H1 (cell line): ENCODE measurements around the gene RAB39A. TPM values are rescaled to one million over a fixed set of nuclear protein-coding genes. Genes with fewer than 3 reads are reported as not detected.

ENCODE experiments used
- ASH2L ChIP-seq: fragments of 200-600, 300-600 bp; sonication (generic); IDR thresholded peaks from one replicate; pipeline ENCODE4 v1.7.1; 2017; ENCODE audit warnings: low read length
- ATF3 ChIP-seq: IDR thresholded peaks from 2 replicates; pipeline ENCODE4 v1.6.1; 2011; ENCODE audit warnings: low read depth, mild to moderate bottlenecking, low read length; ENCODE audit not compliant: insufficient read depth
- CHD7 ChIP-seq: fragments of 300-600 bp; sonication (generic); IDR thresholded peaks from 2 replicates; pipeline ENCODE4 v1.7.1; 2012; ENCODE audit warnings: low read length, moderate library complexity, mild to moderate bottlenecking, inconsistent platforms; ENCODE audit not compliant: insufficient replicate concordance
- KDM5A ChIP-seq: fragments of 200-600 bp; IDR thresholded peaks from 2 replicates; pipeline ENCODE4 v1.7.1; 2012; ENCODE audit warnings: mild to moderate bottlenecking, low read length, inconsistent platforms, mixed read lengths
- TAF1 ChIP-seq: IDR thresholded peaks from 2 replicates; pipeline ENCODE4 v1.6.1; 2011; ENCODE audit warnings: mild to moderate bottlenecking, low read depth, low read length
- polyA plus RNA-seq, 7 experiments: library from polyadenylated mRNA; depleted of rRNA in 3 of 7; stranded (reverse) in 5 of 7; unstranded in 2 of 7; fragments of >200 nt in 5 of 7; fragments of 200-250 nt in 2 of 7; gene quantifications; 1 replicate in 5 of 7; 2 replicates in 1 of 7; 4 replicates in 1 of 7; pipeline versions ENCODE4 v1.2.1 to v1.2.3, GENCODE V29; 2011 to 2013; ENCODE audit warnings: missing spikeins in 2 of 7, mixed read lengths in 2 of 7
- total RNA-seq: library from RNA; stranded (reverse); fragmentation: NEBNext Ultra II Directional; extraction: Animal tissue kit (Norgen Biotek cat#: 25700); gene quantifications from 2 replicates; pipeline ENCODE4 v1.2.1, GENCODE V29; 2021

The RAB39A gene
- total and polyA plus RNA-seq, 2 of the 8 experiments (the other 6 are each of a cell fraction or from before 2014, with no cell fraction given) = 7.1 to 19.1 TPM

- TF ChIP-seq ATF3 = no peak
- no peak; the same call in 1 of the 2 replicates for TF ChIP-seq KDM5A
- TF ChIP-seq TAF1 = peak; percentile 61
- TF ChIP-seq ASH2L = peak; percentile 46
- TF ChIP-seq CHD7 = no peak
These were observed 81.5 kb downstream of the RAB39A start (continued) for GRCh38 chr11:108009497-108010370.
